K562 (cell line): Measurements from ENCODE around the gene EEF1AKMT4. TPM values are rescaled to one million over a fixed set of nuclear protein-coding genes. Genes with fewer than 3 reads are reported as not detected.

Experiments
- ATF7 ChIP-seq: fragments of 450-650 bp; IDR thresholded peaks from 2 replicates; pipeline ENCODE4 v1.7.1; 2014; ENCODE audit warnings: mild to moderate bottlenecking, moderate library complexity
- BHLHE40 ChIP-seq: IDR thresholded peaks from 2 replicates; pipeline ENCODE4 v1.6.1; 2011; ENCODE audit warnings: low read length, improper control_type of control experiment
- CBX8 ChIP-seq: fragments of 200-600 bp; sonication (generic); IDR thresholded peaks from 2 replicates; pipeline ENCODE4 v1.6.1; 2012; ENCODE audit warnings: borderline replicate concordance, mixed run types, low read depth, mild to moderate bottlenecking, moderate library complexity, mixed read lengths, low read length, control low read depth, inconsistent platforms; ENCODE audit not compliant: poor library complexity, severe bottlenecking; ENCODE audit errors: extremely low read depth
- CEBPB ChIP-seq: fragments of 450-650 bp; IDR thresholded peaks from 2 replicates; pipeline ENCODE4 v1.6.1; 2016; ENCODE audit warnings: missing genetic modification characterization, missing compliant biosample characterization
- DMBX1 ChIP-seq: fragments of 250-450 bp; sonication (Bioruptor Pico); IDR thresholded peaks from 2 replicates; pipeline ENCODE4 v1.8.0; 2022; ENCODE audit warnings: inconsistent platforms, mild to moderate bottlenecking, moderate library complexity, borderline replicate concordance
- ETV5 ChIP-seq: sonication (generic); formaldehyde crosslinking; IDR thresholded peaks from 2 replicates; pipeline ENCODE4 v1.4.0; 2020; ENCODE audit warnings: low read depth, mild to moderate bottlenecking, missing genetic modification reagents
- GABPA ChIP-seq: fragments of 200-800 bp; sonication (Bioruptor generic); conservative IDR thresholded peaks from 2 replicates; pipeline ENCODE4 v1.6.1; 2016; ENCODE audit warnings: low read depth, missing genetic modification characterization, missing compliant biosample characterization
- MTA3 ChIP-seq: fragments of 450-650 bp; formaldehyde crosslinking; IDR thresholded peaks from 2 replicates; pipeline ENCODE4 v1.6.1; 2017; ENCODE audit warnings: mild to moderate bottlenecking, borderline replicate concordance
- NFIX ChIP-seq: fragments of 250-450 bp; sonication (Bioruptor Pico); IDR thresholded peaks from 2 replicates; pipeline ENCODE4 v1.4.0; 2020; ENCODE audit warnings: low read depth, mild to moderate bottlenecking, moderate library complexity
- PCBP1 ChIP-seq: fragments of 200-400 bp; formaldehyde crosslinking; IDR thresholded peaks from 2 replicates; pipeline ENCODE4 v1.6.1; 2018; ENCODE audit warnings: mild to moderate bottlenecking, low read depth, low read length; ENCODE audit not compliant: poor library complexity, severe bottlenecking
- SAFB ChIP-seq: fragments of 200-400 bp; formaldehyde crosslinking; IDR thresholded peaks from 2 replicates; pipeline ENCODE4 v1.6.1; 2017; ENCODE audit warnings: low read depth, low read length, borderline replicate concordance
- SRSF7 ChIP-seq: fragments of 200-400 bp; formaldehyde crosslinking; optimal IDR thresholded peaks from 2 replicates; pipeline ENCODE3; 2017; ENCODE audit warnings: mild to moderate bottlenecking, low read depth, low read length
- TFAM ChIP-seq: fragments of 250-450 bp; sonication (Bioruptor Pico); conservative IDR thresholded peaks from 2 replicates; pipeline ENCODE4 v1.5.0; 2021; ENCODE audit warnings: mild to moderate bottlenecking, moderate library complexity
- ZC3H11A ChIP-seq: IDR thresholded peaks from 2 replicates; pipeline ENCODE4 v1.6.1; 2012; ENCODE audit warnings: low read depth, low read length, improper control_type of control experiment
- ZNF197 ChIP-seq: fragments of 200-800 bp; sonication (Bioruptor generic); IDR thresholded peaks from 2 replicates; pipeline ENCODE4 v1.6.1; 2016; ENCODE audit warnings: low read depth, missing genetic modification characterization, missing compliant biosample characterization
- ZNF41 ChIP-seq: fragments of 250-450 bp; sonication (Bioruptor Pico); conservative IDR thresholded peaks from 2 replicates; pipeline ENCODE4 v1.4.0; 2020; ENCODE audit warnings: mild to moderate bottlenecking
- polyA plus RNA-seq, 8 experiments: library from polyadenylated mRNA; depleted of rRNA in 4 of 8; stranded (reverse) in 5 of 8; unstranded in 3 of 8; fragments of >200 nt; fragmentation: Nextera tagmentation in 2 of 8; fragmentation: Illumina TruSeq in 1 of 8; extraction: Ambion mirVana in 2 of 8; extraction: Trizol in 1 of 8; gene quantifications; 2 replicates each; pipeline versions ENCODE4 v1.2.1 to v1.2.3, GENCODE V29; 2011 to 2014; ENCODE audit warnings: inconsistent platforms in 1 of 8, missing spikeins in 1 of 8
- total RNA-seq, 7 experiments: library from RNA; depleted of rRNA in 6 of 7; stranded (reverse); fragments of >200 nt in 6 of 7; fragmentation: Illumina TruSeq in 2 of 7; extraction: Trizol in 2 of 7; gene quantifications; 2 replicates each; pipeline versions ENCODE4 v1.2.1 to v1.2.3, GENCODE V29; 2011 to 2021; ENCODE audit warnings: low replicate concordance in 1 of 7
- TF ChIP-seq, protein P1 (sequence below): sonication (generic); formaldehyde crosslinking; IDR thresholded peaks from 2 replicates; pipeline ENCODE4 v1.8.0; 2022; ENCODE audit warnings: missing genetic modification reagents, mild to moderate bottlenecking, borderline replicate concordance
- TF ChIP-seq, protein P2 (sequence below): fragments of 450-650 bp; conservative IDR thresholded peaks from 2 replicates; pipeline ENCODE4 v1.6.1; 2016; ENCODE audit warnings: missing genetic modification characterization, low read depth, mild to moderate bottlenecking, missing compliant biosample characterization, moderate library complexity
- TF ChIP-seq, protein P3 (sequence below): fragments of 450-650 bp; formaldehyde crosslinking; IDR thresholded peaks from 2 replicates; pipeline ENCODE4 v1.4.0; 2020; ENCODE audit warnings: mild to moderate bottlenecking, mixed read lengths
- TF ChIP-seq, protein P4 (sequence below): fragments of 250-450 bp; sonication (Bioruptor Pico); IDR thresholded peaks from 2 replicates; pipeline ENCODE4 v1.8.0; 2021; ENCODE audit warnings: moderate library complexity, mild to moderate bottlenecking, inconsistent platforms
- TF ChIP-seq, protein P5 (sequence below): sonication (generic); formaldehyde crosslinking; IDR thresholded peaks from 2 replicates; pipeline ENCODE4 v1.4.0; 2020; ENCODE audit warnings: mild to moderate bottlenecking, missing genetic modification reagents

EEF1AKMT4 gene
- total and polyA plus RNA-seq, 9 of the 15 experiments (the other 6 are each of a cell fraction or from before 2014, with no cell fraction given) = 10.3 to 49.4 (median 18.9) TPM

DNA sequence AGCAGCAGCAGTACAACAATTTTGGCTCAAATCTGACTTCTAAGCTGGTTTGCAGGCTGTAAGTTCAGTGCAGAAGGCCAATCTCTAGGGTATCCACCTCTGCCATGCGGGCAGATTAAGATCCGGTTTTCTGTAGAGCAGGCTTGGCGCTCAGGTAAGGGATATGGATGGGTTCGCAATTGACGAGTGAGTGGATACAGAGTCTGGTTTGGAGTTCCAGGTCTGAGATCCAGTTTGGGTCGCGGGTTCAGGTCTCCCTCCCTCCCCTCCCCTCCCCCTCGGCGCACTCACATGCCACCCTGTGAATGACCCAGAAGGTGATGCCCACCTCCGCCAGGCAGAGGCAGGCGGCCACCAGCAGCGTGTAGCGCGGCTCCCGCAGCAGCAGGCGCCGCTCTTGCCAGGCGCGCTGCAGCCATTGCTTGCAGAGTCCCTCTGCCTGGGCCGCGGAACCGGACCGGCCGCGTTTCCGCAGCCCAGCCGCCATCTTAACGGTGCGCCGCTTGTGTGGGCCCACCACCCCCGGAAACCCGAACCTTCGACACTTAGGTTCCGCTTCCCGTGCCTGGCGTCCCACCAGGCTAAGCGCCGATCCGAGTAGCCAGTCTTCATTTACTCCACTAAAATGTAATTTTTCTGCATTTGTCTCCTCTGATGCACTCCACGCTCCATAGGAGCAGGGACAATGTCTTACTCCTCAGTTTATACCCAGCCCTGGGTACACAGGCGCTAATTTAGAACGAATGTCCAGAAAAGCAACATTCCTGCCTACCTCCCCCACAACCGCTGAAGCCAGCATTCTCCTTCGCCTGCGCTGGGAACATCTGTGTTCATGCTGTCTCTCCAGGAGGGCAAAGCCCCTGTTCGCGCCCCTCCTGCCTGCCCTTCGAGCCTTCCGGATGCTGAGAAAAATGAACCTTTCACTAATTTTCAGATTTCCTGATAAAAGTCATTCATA, 739 bp upstream of the EEF1AKMT4 start, which contains the start of gene ALG3 (continued):
- TF ChIP-seq, protein P1, sequence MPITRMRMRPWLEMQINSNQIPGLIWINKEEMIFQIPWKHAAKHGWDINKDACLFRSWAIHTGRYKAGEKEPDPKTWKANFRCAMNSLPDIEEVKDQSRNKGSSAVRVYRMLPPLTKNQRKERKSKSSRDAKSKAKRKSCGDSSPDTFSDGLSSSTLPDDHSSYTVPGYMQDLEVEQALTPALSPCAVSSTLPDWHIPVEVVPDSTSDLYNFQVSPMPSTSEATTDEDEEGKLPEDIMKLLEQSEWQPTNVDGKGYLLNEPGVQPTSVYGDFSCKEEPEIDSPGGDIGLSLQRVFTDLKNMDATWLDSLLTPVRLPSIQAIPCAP (CRISPR knock-in tag) = no peak
- TF ChIP-seq, protein P2, sequence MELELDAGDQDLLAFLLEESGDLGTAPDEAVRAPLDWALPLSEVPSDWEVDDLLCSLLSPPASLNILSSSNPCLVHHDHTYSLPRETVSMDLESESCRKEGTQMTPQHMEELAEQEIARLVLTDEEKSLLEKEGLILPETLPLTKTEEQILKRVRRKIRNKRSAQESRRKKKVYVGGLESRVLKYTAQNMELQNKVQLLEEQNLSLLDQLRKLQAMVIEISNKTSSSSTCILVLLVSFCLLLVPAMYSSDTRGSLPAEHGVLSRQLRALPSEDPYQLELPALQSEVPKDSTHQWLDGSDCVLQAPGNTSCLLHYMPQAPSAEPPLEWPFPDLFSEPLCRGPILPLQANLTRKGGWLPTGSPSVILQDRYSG = no peak
- TF ChIP-seq GABPA (tag) (peak; percentile 94), TFAM (CRISPR knock-in tag) (no peak), BHLHE40 (peak; percentile 66), ZNF41 (CRISPR knock-in tag) (no peak), ZNF197 (CRISPR knock-in tag) (0 out of 2 replicates have a peak, but pooled peaks have one; percentile 25), CBX8 (no peak), SRSF7 (no peak), MTA3 (peak; percentile 86), SAFB (no peak), ETV5 (CRISPR knock-in tag) (no peak; the same call in none of the 2 replicates), DMBX1 (CRISPR knock-in tag) (peak; percentile 50; the same call in 1 of the 2 replicates), ZC3H11A (0 out of 2 replicates have a peak, but pooled peaks have one; percentile 76), NFIX (CRISPR knock-in tag) (no peak), PCBP1 (peak; percentile 89), ATF7 (no peak; the same call in none of the 2 replicates), CEBPB (tag) (no peak)
- TF ChIP-seq, protein P3, sequence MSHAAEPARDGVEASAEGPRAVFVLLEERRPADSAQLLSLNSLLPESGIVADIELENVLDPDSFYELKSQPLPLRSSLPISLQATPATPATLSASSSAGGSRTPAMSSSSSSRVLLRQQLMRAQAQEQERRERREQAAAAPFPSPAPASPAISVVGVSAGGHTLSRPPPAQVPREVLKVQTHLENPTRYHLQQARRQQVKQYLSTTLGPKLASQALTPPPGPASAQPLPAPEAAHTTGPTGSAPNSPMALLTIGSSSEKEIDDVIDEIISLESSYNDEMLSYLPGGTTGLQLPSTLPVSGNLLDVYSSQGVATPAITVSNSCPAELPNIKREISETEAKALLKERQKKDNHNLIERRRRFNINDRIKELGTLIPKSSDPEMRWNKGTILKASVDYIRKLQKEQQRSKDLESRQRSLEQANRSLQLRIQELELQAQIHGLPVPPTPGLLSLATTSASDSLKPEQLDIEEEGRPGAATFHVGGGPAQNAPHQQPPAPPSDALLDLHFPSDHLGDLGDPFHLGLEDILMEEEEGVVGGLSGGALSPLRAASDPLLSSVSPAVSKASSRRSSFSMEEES (CRISPR knock-in tag) = no peak
- TF ChIP-seq, protein P4, sequence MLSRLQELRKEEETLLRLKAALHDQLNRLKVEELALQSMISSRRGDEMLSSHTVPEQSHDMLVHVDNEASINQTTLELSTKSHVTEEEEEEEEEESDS (CRISPR knock-in tag) = no peak
- TF ChIP-seq, protein P5, sequence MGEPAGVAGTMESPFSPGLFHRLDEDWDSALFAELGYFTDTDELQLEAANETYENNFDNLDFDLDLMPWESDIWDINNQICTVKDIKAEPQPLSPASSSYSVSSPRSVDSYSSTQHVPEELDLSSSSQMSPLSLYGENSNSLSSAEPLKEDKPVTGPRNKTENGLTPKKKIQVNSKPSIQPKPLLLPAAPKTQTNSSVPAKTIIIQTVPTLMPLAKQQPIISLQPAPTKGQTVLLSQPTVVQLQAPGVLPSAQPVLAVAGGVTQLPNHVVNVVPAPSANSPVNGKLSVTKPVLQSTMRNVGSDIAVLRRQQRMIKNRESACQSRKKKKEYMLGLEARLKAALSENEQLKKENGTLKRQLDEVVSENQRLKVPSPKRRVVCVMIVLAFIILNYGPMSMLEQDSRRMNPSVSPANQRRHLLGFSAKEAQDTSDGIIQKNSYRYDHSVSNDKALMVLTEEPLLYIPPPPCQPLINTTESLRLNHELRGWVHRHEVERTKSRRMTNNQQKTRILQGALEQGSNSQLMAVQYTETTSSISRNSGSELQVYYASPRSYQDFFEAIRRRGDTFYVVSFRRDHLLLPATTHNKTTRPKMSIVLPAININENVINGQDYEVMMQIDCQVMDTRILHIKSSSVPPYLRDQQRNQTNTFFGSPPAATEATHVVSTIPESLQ (CRISPR knock-in tag) = peak; percentile 59; the same call in 1 of the 2 replicates
